H9 (cell line): ENCODE measurements around the gene RPLP2. TPM values are rescaled to one million over a fixed set of nuclear protein-coding genes. Genes with fewer than 3 reads are reported as not detected.

ENCODE experiments used
- DNase-seq: peaks from one replicate; pipeline ENCODE4 v3.0.0-alpha.2; 2017
- H2AFZ ChIP-seq: one replicate; pipeline ENCODE4 v1.6.1; 2013; ENCODE audit warnings: mild to moderate bottlenecking, low read length, control low read depth, moderate library complexity
- H2AK5ac ChIP-seq: 2 replicates; pipeline ENCODE4 v1.6.1; 2013; ENCODE audit warnings: low read length, control low read depth, mixed read lengths; ENCODE audit not compliant: insufficient read length
- H2BK120ac ChIP-seq: one replicate; pipeline ENCODE4 v1.6.1; 2013; ENCODE audit warnings: low read depth, mild to moderate bottlenecking, low read length, control low read depth, inconsistent platforms; ENCODE audit not compliant: poor library complexity, severe bottlenecking
- H2BK12ac ChIP-seq: 2 replicates; pipeline ENCODE4 v1.6.1; 2013; ENCODE audit warnings: low read length, control low read depth, mixed read lengths, low read depth; ENCODE audit not compliant: insufficient read length
- H2BK15ac ChIP-seq: 2 replicates; pipeline ENCODE4 v1.6.1; 2013; ENCODE audit warnings: low read depth, low read length, control low read depth
- H2BK20ac ChIP-seq: one replicate; pipeline ENCODE4 v1.6.1; 2013; ENCODE audit warnings: low read depth, mild to moderate bottlenecking, low read length, control low read depth, inconsistent platforms; ENCODE audit not compliant: poor library complexity, severe bottlenecking
- H2BK5ac ChIP-seq: 2 replicates; pipeline ENCODE4 v1.6.1; 2013; ENCODE audit warnings: low read length, control low read depth, mixed read lengths; ENCODE audit not compliant: insufficient read length
- H3K14ac ChIP-seq: 2 replicates; pipeline ENCODE4 v1.6.1; 2013; ENCODE audit warnings: low read length, control low read depth; ENCODE audit not compliant: insufficient read depth
- H3K18ac ChIP-seq: 2 replicates; pipeline ENCODE4 v1.6.1; 2013; ENCODE audit warnings: low read depth, mild to moderate bottlenecking, mixed read lengths, low read length, control low read depth; ENCODE audit not compliant: insufficient read length
- H3K23ac ChIP-seq: 2 replicates; pipeline ENCODE4 v1.6.1; 2013; ENCODE audit warnings: low read length, control low read depth, mixed read lengths, low read depth; ENCODE audit not compliant: insufficient read length
- H3K23me2 ChIP-seq: 2 replicates; pipeline ENCODE4 v1.6.1; 2013; ENCODE audit warnings: low read depth, mild to moderate bottlenecking, mixed read lengths, low read length, control low read depth; ENCODE audit not compliant: insufficient read length, poor library complexity, severe bottlenecking
- H3K27ac ChIP-seq: 2 replicates; pipeline ENCODE4 v1.5.1; 2013; ENCODE audit warnings: low read length, control low read depth, mixed read lengths, low read depth; ENCODE audit not compliant: insufficient read length
- H3K27me3 ChIP-seq: 2 replicates; pipeline ENCODE4 v1.6.1; 2013; ENCODE audit warnings: low read length, control low read depth, inconsistent platforms; ENCODE audit not compliant: insufficient read depth
- H3K4ac ChIP-seq: 2 replicates; pipeline ENCODE4 v1.6.1; 2013; ENCODE audit warnings: low read depth, mild to moderate bottlenecking, control low read depth, inconsistent platforms, low read length, moderate library complexity
- H3K4me1 ChIP-seq: 2 replicates; pipeline ENCODE4 v1.6.1; 2013; ENCODE audit warnings: low read length, control low read depth, inconsistent platforms; ENCODE audit not compliant: insufficient read depth
- H3K4me2 ChIP-seq: 2 replicates; pipeline ENCODE4 v1.6.1; 2013; ENCODE audit warnings: low read length, control low read depth, mixed read lengths; ENCODE audit not compliant: insufficient read length, insufficient read depth
- H3K56ac ChIP-seq: 2 replicates; pipeline ENCODE4 v1.6.1; 2013; ENCODE audit warnings: low read depth, mild to moderate bottlenecking, mixed read lengths, low read length, control low read depth; ENCODE audit not compliant: insufficient read length
- H3K79me1 ChIP-seq: 2 replicates; pipeline ENCODE4 v1.6.1; 2013; ENCODE audit warnings: low read depth, mild to moderate bottlenecking, moderate library complexity, low read length, control low read depth, inconsistent platforms; ENCODE audit not compliant: insufficient read depth, poor library complexity, severe bottlenecking
- H3K79me2 ChIP-seq: 2 replicates; pipeline ENCODE4 v1.6.1; 2013; ENCODE audit warnings: low read length, control low read depth, inconsistent platforms; ENCODE audit not compliant: insufficient read depth
- H3K9ac ChIP-seq: 2 replicates; pipeline ENCODE4 v1.6.1; 2013; ENCODE audit warnings: low read length, control low read depth, mixed read lengths; ENCODE audit not compliant: insufficient read length; ENCODE audit errors: extremely low read depth
- H3K9me3 ChIP-seq: one replicate; pipeline ENCODE4 v1.6.1; 2013; ENCODE audit warnings: low read depth, low read length, inconsistent platforms; ENCODE audit not compliant: control insufficient read depth
- H3T11ph ChIP-seq: one replicate; pipeline ENCODE4 v1.6.1; 2013; ENCODE audit warnings: mild to moderate bottlenecking, low read length, control low read depth, inconsistent platforms
- H4K20me1 ChIP-seq: one replicate; pipeline ENCODE4 v1.6.1; 2013; ENCODE audit not compliant: control insufficient read depth, insufficient read length, insufficient read depth
- H4K5ac ChIP-seq: 2 replicates; pipeline ENCODE4 v1.6.1; 2013; ENCODE audit warnings: low read depth, mild to moderate bottlenecking, mixed read lengths, low read length, control low read depth; ENCODE audit not compliant: insufficient read length
- H4K8ac ChIP-seq: replicated peaks from 2 replicates; pipeline ENCODE4 v1.6.1; 2013; ENCODE audit warnings: low read length, control low read depth, mixed read lengths, low read depth; ENCODE audit not compliant: insufficient read length
- H4K91ac ChIP-seq: 2 replicates; pipeline ENCODE4 v1.6.1; 2013; ENCODE audit warnings: low read depth, mild to moderate bottlenecking, moderate library complexity, mixed read lengths, low read length, control low read depth; ENCODE audit not compliant: insufficient read length
- H3K27ac Mint-ChIP-seq, 3 experiments: 2 replicates in 2 of 3; 3 replicates in 1 of 3; pipeline ENCODE4 v1.8.0; 2020 to 2021; ENCODE audit warnings: mixed read lengths in 3 of 3, mild to moderate bottlenecking in 1 of 3, moderate library complexity in 1 of 3
- H3K27me3 Mint-ChIP-seq: 2 replicates; pipeline ENCODE4 v1.8.0; 2021; ENCODE audit warnings: low read depth, mild to moderate bottlenecking, moderate library complexity, mixed read lengths
- H3K36me3 Mint-ChIP-seq, 3 experiments: 2 replicates in 2 of 3; 3 replicates in 1 of 3; pipeline ENCODE4 v1.8.0; 2020 to 2021; ENCODE audit warnings: low read depth in 3 of 3, mixed read lengths in 3 of 3; ENCODE audit not compliant: insufficient read depth in 1 of 3
- H3K4me1 Mint-ChIP-seq, 2 experiments: 2 replicates each; pipeline ENCODE4 v1.8.0; 2020; ENCODE audit warnings: mixed read lengths in 2 of 2
- H3K4me3 Mint-ChIP-seq, 2 experiments: 2 replicates in 1 of 2; 3 replicates in 1 of 2; pipeline ENCODE4 v1.8.0; 2020 to 2021; ENCODE audit warnings: mild to moderate bottlenecking in 2 of 2, mixed read lengths in 2 of 2, moderate library complexity in 1 of 2
- H3K9me3 Mint-ChIP-seq, 2 experiments: 2 replicates in 1 of 2; 3 replicates in 1 of 2; pipeline ENCODE4 v1.8.0; 2020; ENCODE audit warnings: mild to moderate bottlenecking in 2 of 2, mixed read lengths in 2 of 2, moderate library complexity in 1 of 2
- CTCF ChIP-seq: fragments of 200-600 bp; sonication (generic); conservative IDR thresholded peaks from 3 replicates; pipeline ENCODE4 v1.8.0; 2021; ENCODE audit warnings: antibody characterized with exemption, mild to moderate bottlenecking
- WGBS: extraction: QIAGEN DNeasy Blood & Tissue Kit; methylation state at CpG from one replicate; pipeline ENCODE4 v1.1.7; 2013; ENCODE audit warnings: missing lambda C conversion rate, low lambda C conversion rate, mixed read lengths; ENCODE audit not compliant: insufficient read length; ENCODE audit errors: extremely low coverage; 5-methylcytosine and 5-hydroxymethylcytosine counted together
- total RNA-seq: library from RNA; stranded (reverse); gene quantifications from 2 replicates; pipeline ENCODE4 v1.2.1, GENCODE V29; 2021

The RPLP2 gene
- total RNA-seq, 1 experiment from 2014 or later, result 2,138 TPM

GRCh38 chr11:836274-836673, 26.5 kb downstream of the RPLP2 start:
- H3K4me1 Mint-ChIP-seq, result peaks cover 23 to 37% of the 10 kb centered on the region in 2 experiments
- whole genome bisulfite sequencing, result no CpG with 5 or more reads among the region's 14 CpGs
- H3K4me3 Mint-ChIP-seq, result no peak overlapping the region
- Histone ChIP-seq H2AK5ac (no peak overlapping the region), H3K18ac (no peak overlapping the region), H3K79me2 (no peaks in the 10 kb centered on the region; the same call in 1 of the 2 replicates), H3K27ac (no peak overlapping the region), H3K9me3 (no peaks in the 10 kb centered on the region), H3K14ac (no peak overlapping the region), H3K4me2 (no peak overlapping the region), H4K91ac (no peak overlapping the region), H3K23me2 (peaks cover 8% of the 10 kb centered on the region), H2BK20ac (no peak overlapping the region), H3T11ph (no peak overlapping the region), H3K56ac (no peak overlapping the region), H4K5ac (no peak overlapping the region), H2BK120ac (no peak overlapping the region), H4K20me1 (no peaks in the 10 kb centered on the region), H2BK12ac (no peak overlapping the region), H2BK15ac (no peak overlapping the region), H3K23ac (no peak overlapping the region), H3K79me1 (no peaks in the 10 kb centered on the region), H3K27me3 (peaks cover 4% of the 10 kb centered on the region; the same call in 1 of the 2 replicates), H3K4me1 (no peaks in the 10 kb centered on the region; the same call in 1 of the 2 replicates), H2AFZ (no peak overlapping the region), H3K9ac (no peak overlapping the region), H3K4ac (no peak overlapping the region), H2BK5ac (no peak overlapping the region), H4K8ac (no peak overlapping the region)
- DNase-seq, result no peak
- no peak for TF ChIP-seq CTCF
- H3K27ac Mint-ChIP-seq, result no peak overlapping the region; a peak in 1 of 7 replicates
- H3K36me3 Mint-ChIP-seq, result peaks cover 10 to 54% (median 44%) of the 10 kb centered on the region in 3 experiments; a peak in 6 of 7 replicates
- H3K9me3 Mint-ChIP-seq, result no peaks in the 10 kb centered on the region
- peaks cover 12% of the 10 kb centered on the region for H3K27me3 Mint-ChIP-seq
